ENCODE results near the gene IGSF11.

- TF ChIP-seq EGR1 (IDR thresholded peaks at IDR 0.05) (no peak), TAF1 (IDR thresholded peaks at IDR 0.05; ENCODE audit: low read depth) (no peak), TCF12 (IDR thresholded peaks at IDR 0.05; ENCODE audit: low read depth) (no peak), FOXM1 (IDR thresholded peaks at IDR 0.05; ENCODE audit: borderline replicate concordance, low read depth) (no peak)
These were observed 61.6 kb downstream of the IGSF11 start for GRCh38 chr3:118973050-118973449.

Measured in Ishikawa (cell line).